NOMO-1 treated with DMSO at 0.1 percent for 48 hours (cell line): Measurements from ENCODE around the gene GALNT3.

Source experiments
- DNase-seq: peaks from one replicate; lab custom pipeline; 2025; ENCODE audit not compliant: unreplicated experiment; lab: John Stamatoyannopoulos, UW

Gene GALNT3

GRCh38 chr2:165746501-165746900 lies 47.5 kb downstream of the GALNT3 start:
- no peak for DNase-seq

GRCh38 chr2:165745916-165746315 lies 48.1 kb downstream of the GALNT3 start:
- no peak for DNase-seq

- DNase-seq: peak; percentile 92
Observed at GRCh38 chr2:165743442-165743841, 50.6 kb downstream of the GALNT3 start.

GRCh38 chr2:165725421-165725820 lies 68.6 kb downstream of the GALNT3 start:
- no peak for DNase-seq

GRCh38 chr2:165720511-165720910 lies 73.5 kb downstream of the GALNT3 start:
- DNase-seq: no peak

GRCh38 chr2:165718610-165719210 lies 75.3 kb downstream of the GALNT3 start:
- no peak for DNase-seq

- no peak for DNase-seq
Observed at GRCh38 chr2:165716091-165716490, 78.0 kb downstream of the GALNT3 start.

GRCh38 chr2:165706960-165707487 lies 87.0 kb downstream of the GALNT3 start:
- no peak for DNase-seq

- no peak for DNase-seq
Observed at GRCh38 chr2:165701147-165701546, 92.9 kb downstream of the GALNT3 start.

- DNase-seq: no peak
Observed at GRCh38 chr2:165700531-165700930, 93.5 kb downstream of the GALNT3 start.

GRCh38 chr2:165699946-165700345 lies 94.1 kb downstream of the GALNT3 start:
- DNase-seq: no peak

GRCh38 chr2:165698444-165698884 lies 95.6 kb downstream of the GALNT3 start:
- DNase-seq: peak; percentile 36

GRCh38 chr2:165697748-165698443 lies 96.2 kb downstream of the GALNT3 start:
- DNase-seq: no peak
